Measurements from ENCODE around the gene ZNF70.

Gene ZNF70

GRCh38 chr22:23692598-23693291, 58.2 kb downstream of the ZNF70 start:
- no peak for DNase-seq (ENCODE audit: low read depth)

- DNase-seq (ENCODE audit: low read depth) = no peak
These were observed 59.0 kb downstream of the ZNF70 start for GRCh38 chr22:23691748-23692423.

GRCh38 chr22:23690713-23691112, 60.2 kb downstream of the ZNF70 start, which contains the start of gene RGL4:
RGL4 (plus strand) TSS chr22:23691013; CDS start chr22:23692031, 1,018 bp downstream.
- no peak for DNase-seq (ENCODE audit: low read depth)

GRCh38 chr22:23689414-23689813, 61.5 kb downstream of the ZNF70 start:
- no peak for DNase-seq (ENCODE audit: low read depth)
